Measurements from ENCODE around the gene TMEM164. TPM values are rescaled to one million over a fixed set of nuclear protein-coding genes. Genes with fewer than 3 reads are reported as not detected.

The TMEM164 gene
- total RNA-seq, 1 donor from 2014 or later: 17.6 TPM

- Histone ChIP-seq H4K20me1 (ENCODE audit: insufficient read depth, low read length) (no peaks in the 10 kb centered on the region), H3K27me3 (ENCODE audit: insufficient read depth, low read length) (no peaks in the 10 kb centered on the region), H3K9ac (ENCODE audit: low read length) (peak overlapping the region; percentile 89), H3K9me3 (ENCODE audit: insufficient read depth, low read depth, low read length) (no peaks in the 10 kb centered on the region), H3K27ac (ENCODE audit: low read depth, low read length) (peak overlapping the region; percentile 99), H2AFZ (ENCODE audit: low read depth, low read length) (no peak overlapping the region), H3K4me3 (ENCODE audit: insufficient read depth, low read depth, low read length) (peak overlapping the region; percentile 29), H3K36me3 (ENCODE audit: insufficient read depth, low read length) (no peaks in the 10 kb centered on the region), H3K4me2 (ENCODE audit: low read length) (peak overlapping the region; percentile 83), H3K4me1 (ENCODE audit: insufficient read depth, low read length) (peaks cover 35% of the 10 kb centered on the region), H3K79me2 (ENCODE audit: insufficient read depth, low read length) (no peaks in the 10 kb centered on the region)
- peak overlapping the region; percentile 99 for H3K27ac Mint-ChIP-seq (ENCODE audit: unreplicated experiment)
- H3K4me1 Mint-ChIP-seq (ENCODE audit: low read depth, unreplicated experiment): peaks cover 25% of the 10 kb centered on the region
- no peak overlapping the region for H3K4me3 Mint-ChIP-seq (ENCODE audit: unreplicated experiment)
- no peaks in the 10 kb centered on the region for H3K9me3 Mint-ChIP-seq (ENCODE audit: unreplicated experiment)
- H3K36me3 Mint-ChIP-seq (ENCODE audit: low read depth, unreplicated experiment): no peaks in the 10 kb centered on the region
- H3K27me3 Mint-ChIP-seq (ENCODE audit: low read depth, unreplicated experiment): no peaks in the 10 kb centered on the region
- FAIRE-seq (peak; percentile 94), DNase-seq (ENCODE audit: low read depth) (peak; percentile 39)
- TF ChIP-seq CTCF (IDR thresholded peaks at IDR 0.05; ENCODE audit: insufficient read depth, low read depth, low read length): no peak
Observed at GRCh38 chrX:110086162-110086915, 83.4 kb downstream of the TMEM164 start.

DNA sequence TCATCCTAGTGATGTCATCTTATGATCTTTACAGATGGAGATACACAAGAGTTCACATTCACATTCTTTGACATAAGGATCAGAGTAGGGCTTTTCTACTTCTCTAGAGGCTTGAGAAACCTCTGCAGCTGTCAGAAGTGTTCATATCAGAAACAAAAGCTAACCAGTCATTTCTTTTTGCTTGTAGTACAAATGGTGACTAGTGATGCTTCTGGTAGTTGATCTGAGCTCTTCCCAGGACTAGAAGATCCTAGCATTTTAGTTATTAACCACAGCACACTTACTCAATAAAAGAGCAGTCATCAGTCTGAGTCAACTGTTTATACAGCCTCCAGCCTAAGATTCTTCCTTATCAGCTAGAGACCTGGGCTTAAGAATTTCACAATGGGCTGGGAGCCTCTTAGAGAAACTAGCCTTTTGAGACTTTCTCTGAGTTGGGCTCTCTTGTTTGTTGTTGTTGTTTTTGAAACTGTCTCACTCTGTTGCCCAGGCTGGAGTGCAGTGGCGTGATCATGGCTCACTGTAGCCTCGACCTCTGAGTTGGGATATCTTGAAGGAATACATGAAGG, 84.1 kb downstream of the TMEM164 start:
- FAIRE-seq: peak; percentile 100
- Histone ChIP-seq H4K20me1 (ENCODE audit: insufficient read depth, low read length) (no peaks in the 10 kb centered on the region), H3K9me3 (ENCODE audit: insufficient read depth, low read depth, low read length) (no peaks in the 10 kb centered on the region), H3K36me3 (ENCODE audit: insufficient read depth, low read length) (no peaks in the 10 kb centered on the region), H3K4me2 (ENCODE audit: low read length) (peak overlapping the region; percentile 83), H3K79me2 (ENCODE audit: insufficient read depth, low read length) (no peaks in the 10 kb centered on the region), H3K9ac (ENCODE audit: low read length) (peak overlapping the region; percentile 89), H3K4me3 (ENCODE audit: insufficient read depth, low read depth, low read length) (peak overlapping the region; percentile 29), H3K4me1 (ENCODE audit: insufficient read depth, low read length) (peaks cover 28% of the 10 kb centered on the region), H3K27ac (ENCODE audit: low read depth, low read length) (peak overlapping the region; percentile 99), H3K27me3 (ENCODE audit: insufficient read depth, low read length) (no peaks in the 10 kb centered on the region), H2AFZ (ENCODE audit: low read depth, low read length) (no peak overlapping the region)
- Mint-ChIP-seq H3K9me3 (ENCODE audit: unreplicated experiment) (no peaks in the 10 kb centered on the region), H3K4me1 (ENCODE audit: low read depth, unreplicated experiment) (peaks cover 25% of the 10 kb centered on the region), H3K27ac (ENCODE audit: unreplicated experiment) (peak overlapping the region; percentile 99), H3K27me3 (ENCODE audit: low read depth, unreplicated experiment) (no peaks in the 10 kb centered on the region), H3K36me3 (ENCODE audit: low read depth, unreplicated experiment) (no peaks in the 10 kb centered on the region), H3K4me3 (ENCODE audit: unreplicated experiment) (no peak overlapping the region)
- TF ChIP-seq EZH2 (IDR thresholded peaks at IDR 0.05; ENCODE audit: insufficient read depth, low read length) (no peak), CTCF (IDR thresholded peaks at IDR 0.05; ENCODE audit: insufficient read depth, low read depth, low read length) (no peak)
- DNase-seq (ENCODE audit: low read depth): peak; percentile 94
